ENCODE results near the gene PPP1R8. TPM values are rescaled to one million over a fixed set of nuclear protein-coding genes. Genes with fewer than 3 reads are reported as not detected.
"Not testable (repeated sequence)": the region's sequence is repeated elsewhere in the genome, so short reads cannot be mapped to it uniquely, and the experiment has no call there.

Gene PPP1R8
- total and polyA plus RNA-seq, 8 donors: 31.1 to 56.3 (median 48.8) TPM

DNA sequence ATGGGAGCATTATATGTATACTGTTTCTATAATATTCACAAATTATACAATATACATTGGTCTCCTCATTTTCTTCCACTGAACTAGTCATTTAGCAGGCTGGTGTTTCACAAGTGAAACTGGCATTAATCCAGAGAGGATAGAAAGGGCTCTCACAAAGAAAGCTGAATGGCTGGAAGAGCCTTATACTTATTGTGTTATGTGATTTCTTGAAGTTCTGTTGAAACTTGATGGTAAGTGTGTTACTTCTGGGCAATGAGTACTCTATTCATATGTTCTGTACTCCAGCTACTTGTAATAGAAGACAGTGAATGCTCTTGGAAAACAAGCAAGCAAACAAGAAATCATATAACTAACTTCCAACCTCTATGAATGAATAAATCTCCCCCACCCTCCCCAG lies 42.7 kb upstream of the PPP1R8 start:
- Histone ChIP-seq H3K27ac (peak overlapping the region; percentile 60 to 72), H3K9me3 (no peaks in the 10 kb centered on the region), H3K36me3 (peaks cover 4 to 25% of the 10 kb centered on the region in 2 donors), H3K27me3 (no peaks in the 10 kb centered on the region), H3K4me3 (no peak overlapping the region), H3K4me1 (peaks cover 26 to 87% of the 10 kb centered on the region in 2 donors)
- peak in 2 of 4 donors; percentile 24 to 67 for DNase-seq
- ATAC-seq: peak; percentile 40
- TF ChIP-seq CTCF (IDR thresholded peaks at IDR 0.05): no peak
- intact Hi-C loops (cut with DNase I): no loop called here

- DNase-seq: peak in 1 of 4 donors; percentile 8
- no peak for TF ChIP-seq CTCF (IDR thresholded peaks at IDR 0.05)
- Histone ChIP-seq H3K9me3 (no peaks in the 10 kb centered on the region), H3K36me3 (peaks cover 4 to 42% of the 10 kb centered on the region in 2 donors), H3K4me1 (peaks cover 23 to 73% of the 10 kb centered on the region in 2 donors), H3K27me3 (no peaks in the 10 kb centered on the region), H3K27ac (peak overlapping the region; percentile 16 to 72), H3K4me3 (no peak overlapping the region)
- intact Hi-C loops (cut with DNase I): no loop called here
- ATAC-seq: peak; percentile 44
Measured at GRCh38 chr1:27789540-27790041, 41.0 kb upstream of the PPP1R8 start.

DNA sequence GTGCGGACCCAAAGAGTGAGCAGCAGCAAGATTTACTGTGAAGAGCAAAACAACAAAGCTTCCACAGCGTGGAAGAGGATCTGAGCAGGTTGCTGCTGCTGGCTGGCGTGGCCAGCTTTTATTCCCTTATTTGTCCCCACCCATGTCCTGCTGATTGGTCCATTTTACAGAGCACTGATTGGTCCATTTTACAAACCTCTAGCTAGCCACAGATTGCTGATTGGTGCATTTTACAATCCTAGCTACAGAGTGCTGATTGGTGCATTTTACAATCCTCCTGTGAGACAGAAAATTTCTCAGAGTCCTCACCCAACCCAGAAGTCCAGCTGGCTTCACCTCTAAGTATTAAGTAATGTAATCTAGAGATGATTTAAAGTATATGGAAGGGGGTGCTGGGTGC lies 40.3 kb upstream of the PPP1R8 start:
- ATAC-seq; H3K27me3 ChIP-seq; H3K9me3 ChIP-seq; H3K4me3 ChIP-seq; DNase-seq; intact Hi-C loops (cut with DNase I): not testable (repeated sequence)
- Histone ChIP-seq H3K36me3 (peaks cover 4 to 49% of the 10 kb centered on the region in 2 donors), H3K27ac (peak overlapping the region; percentile 16 to 72), H3K4me1 (peaks cover 23 to 66% of the 10 kb centered on the region in 2 donors)

GRCh38 chr1:27795601-27796000 lies 35.0 kb upstream of the PPP1R8 start:
- H3K4me3 ChIP-seq: no peak overlapping the region
- no peak for TF ChIP-seq CTCF (IDR thresholded peaks at IDR 0.05)
- H3K27me3 ChIP-seq: no peaks in the 10 kb centered on the region
- ATAC-seq: no peak
- intact Hi-C loops (cut with DNase I): no loop called here
- DNase-seq: no peak
- H3K4me1 ChIP-seq: peaks cover 0 to 13% of the 10 kb centered on the region in 2 donors
- H3K36me3 ChIP-seq: peaks cover 4 to 92% of the 10 kb centered on the region in 2 donors
- no peaks in the 10 kb centered on the region for H3K9me3 ChIP-seq
- no peak overlapping the region for H3K27ac ChIP-seq

DNA sequence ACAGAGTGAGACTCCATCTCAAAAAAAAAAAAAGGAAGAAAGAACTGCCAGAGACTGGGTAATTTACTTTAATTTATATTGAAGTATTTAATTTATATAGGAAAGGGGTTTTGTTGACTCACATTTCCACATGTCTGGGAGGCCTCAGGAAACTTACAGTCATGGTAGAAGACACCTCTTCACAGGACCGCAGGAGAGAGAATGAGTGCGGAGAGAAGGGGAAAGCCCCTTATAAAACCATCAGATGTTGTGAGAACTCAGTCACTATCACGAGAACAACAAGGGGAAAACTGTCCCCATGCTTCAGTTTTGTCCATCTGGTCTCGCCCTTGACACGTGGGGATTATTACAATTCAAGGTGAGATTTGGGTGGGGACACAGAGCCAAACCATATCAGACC lies 25.8 kb upstream of the PPP1R8 start:
- ATAC-seq: no peak
- no peak for DNase-seq
- Histone ChIP-seq H3K36me3 (peaks cover 0 to 85% of the 10 kb centered on the region in 2 donors), H3K9me3 (no peaks in the 10 kb centered on the region), H3K4me3 (no peak overlapping the region), H3K27me3 (no peaks in the 10 kb centered on the region), H3K4me1 (no peaks in the 10 kb centered on the region), H3K27ac (no peak overlapping the region)
- TF ChIP-seq CTCF (IDR thresholded peaks at IDR 0.05): no peak
- intact Hi-C loops (cut with DNase I): no loop called here

DNA sequence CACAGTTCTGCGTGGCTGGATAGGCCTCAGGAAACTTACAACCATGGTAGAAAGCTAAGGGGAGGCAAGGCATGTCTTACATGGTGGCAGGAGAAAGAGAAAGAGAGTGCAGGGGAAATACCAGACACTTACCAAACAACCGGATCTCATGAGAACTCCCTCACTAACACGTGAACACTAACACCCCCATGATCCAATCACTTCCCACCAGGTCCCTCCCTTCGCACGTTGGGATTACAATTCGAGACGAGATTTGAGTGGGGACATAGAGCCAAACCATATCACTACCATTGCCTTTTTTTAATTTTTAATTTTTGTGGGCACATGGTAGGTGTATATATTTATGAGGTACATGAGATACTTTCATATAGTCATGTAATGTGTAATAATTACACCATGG lies 23.8 kb upstream of the PPP1R8 start:
- ATAC-seq (no peak), DNase-seq (no peak)
- TF ChIP-seq CTCF (IDR thresholded peaks at IDR 0.05): no peak
- intact Hi-C loops (cut with DNase I): no loop called here
- Histone ChIP-seq H3K27ac (no peak overlapping the region), H3K36me3 (peaks cover 0 to 87% of the 10 kb centered on the region in 2 donors), H3K9me3 (no peaks in the 10 kb centered on the region), H3K27me3 (no peaks in the 10 kb centered on the region), H3K4me3 (no peak overlapping the region), H3K4me1 (no peaks in the 10 kb centered on the region)
